CD4-positive, alpha-beta T cell (primary cell): Measurements from ENCODE around the gene MARCHF3. TPM values are rescaled to one million over a fixed set of nuclear protein-coding genes. Genes with fewer than 3 reads are reported as not detected.

Experiments
- ATAC-seq: fragments of 200-7000 bp; cut with Tn5 transposase; one replicate; pipeline ENCODE4 v1.10.0; 2022; ENCODE audit warnings: mild to moderate bottlenecking; ENCODE audit not compliant: poor library complexity
- CTCF ChIA-PET: fragments of 350-600 bp; sonication (Branson Sonifier 250); formaldehyde crosslinking; loops from one replicate; lab custom pipeline; 2021; ENCODE audit warnings: antibody characterized with exemption, inconsistent platforms; lab: Charles Lee
- POLR2A ChIA-PET: fragments of 350-600 bp; sonication (Branson Sonifier 250); formaldehyde crosslinking; loops from one replicate; lab custom pipeline; 2021; ENCODE audit warnings: antibody characterized with exemption, inconsistent platforms; lab: Charles Lee
- DNase-seq, 14 experiments: peaks; one replicate each; pipeline ENCODE4 v3.0.0-alpha.2; 2013 to 2020; ENCODE audit warnings: mixed read lengths in 2 of 14
- H3K27ac ChIP-seq, 2 donors: one replicate each; pipeline versions ENCODE4 v1.5.1 to v1.7.0; 2013; ENCODE audit warnings: low read length in 2 of 2, low read depth in 1 of 2, mild to moderate bottlenecking in 1 of 2
- H3K27me3 ChIP-seq, 2 experiments: 1 replicate in 1 of 2; 2 replicates in 1 of 2; pipeline versions ENCODE4 v1.6.1 to v1.7.0; 2013; ENCODE audit warnings: low read length in 2 of 2, control low read depth in 1 of 2, mild to moderate bottlenecking in 1 of 2, moderate library complexity in 1 of 2; ENCODE audit not compliant: insufficient read depth in 2 of 2, control insufficient read depth in 1 of 2
- H3K36me3 ChIP-seq: one replicate; pipeline ENCODE4 v1.6.1; 2013; ENCODE audit warnings: low read length, control low read depth; ENCODE audit not compliant: insufficient read depth
- H3K4me1 ChIP-seq: one replicate; pipeline ENCODE4 v1.6.1; 2013; ENCODE audit warnings: low read length, control low read depth; ENCODE audit not compliant: insufficient read depth
- H3K4me3 ChIP-seq: one replicate; pipeline ENCODE4 v1.5.1; 2013; ENCODE audit warnings: mild to moderate bottlenecking, low read length, moderate library complexity
- H3K9me3 ChIP-seq, 2 experiments: 1 replicate in 1 of 2; 2 replicates in 1 of 2; pipeline versions ENCODE4 v1.6.1 to v1.7.0; 2013; ENCODE audit warnings: low read length in 2 of 2, mild to moderate bottlenecking in 2 of 2, control low read depth in 1 of 2, moderate library complexity in 1 of 2; ENCODE audit not compliant: control insufficient read depth in 1 of 2, insufficient read depth in 1 of 2
- H3K27ac Mint-ChIP-seq: one replicate; pipeline ENCODE4 v1.8.0; 2020; ENCODE audit warnings: mixed read lengths
- H3K27me3 Mint-ChIP-seq: one replicate; pipeline ENCODE4 v1.8.0; 2021; ENCODE audit warnings: mixed read lengths
- H3K36me3 Mint-ChIP-seq: one replicate; pipeline ENCODE4 v1.8.0; 2021; ENCODE audit warnings: low read depth, mixed read lengths
- H3K4me1 Mint-ChIP-seq: one replicate; pipeline ENCODE4 v1.8.0; 2021; ENCODE audit warnings: low read depth, mixed read lengths
- H3K4me3 Mint-ChIP-seq: one replicate; pipeline ENCODE4 v1.8.0; 2020; ENCODE audit warnings: mild to moderate bottlenecking, mixed read lengths
- H3K9me3 Mint-ChIP-seq: one replicate; pipeline ENCODE4 v1.8.0; 2020; ENCODE audit warnings: mixed read lengths
- CTCF ChIP-seq: fragments of 200-600 bp; IDR thresholded peaks from one replicate; pipeline ENCODE4 v1.8.0; 2022; ENCODE audit warnings: antibody characterized with exemption, mild to moderate bottlenecking
- intact Hi-C, 2 experiments: fragments of 100-400 bp; cut with DNase I in 1 of 2; cut with micrococcal nuclease in 1 of 2; formaldehyde crosslinking; loops; one replicate each; pipeline versions ENCODE4 v1.15.1 to v1.9.0; 2023 to 2025; cut with DNase I, micrococcal nuclease
- total RNA-seq, 174 experiments: library from RNA in 2 of 174; stranded (reverse) in 2 of 174; gene quantifications; one replicate each; pipeline ENCODE4 v1.2.3 and lab custom pipeline; 2021 to 2026

The MARCHF3 gene
- total RNA-seq, 2 experiments from 2014 or later = 5.2 to 6.2 TPM

GRCh38 chr5:126875303-126875785, 155.0 kb downstream of the MARCHF3 start:
- Histone ChIP-seq H3K27me3 (no peaks in the 10 kb centered on the region), H3K4me1 (no peaks in the 10 kb centered on the region), H3K4me3 (no peak overlapping the region), H3K27ac (no peak overlapping the region), H3K36me3 (peaks cover 2% of the 10 kb centered on the region), H3K9me3 (no peaks in the 10 kb centered on the region)
- H3K36me3 Mint-ChIP-seq = no peaks in the 10 kb centered on the region
- ATAC-seq = no peak
- intact Hi-C loops = no loop called here
- POLR2A ChIA-PET = interaction anchor here (1.3 kb wide), 1 partner anchor 156 kb away, joined by 3 read pairs; no protein-coding TSS in a partner anchor
- TF ChIP-seq CTCF = no peak
- CTCF ChIA-PET = no interaction called here
- no peaks in the 10 kb centered on the region for H3K4me1 Mint-ChIP-seq
- no peak for DNase-seq
- no peak overlapping the region for H3K27ac Mint-ChIP-seq
- no peak overlapping the region for H3K4me3 Mint-ChIP-seq
- H3K9me3 Mint-ChIP-seq = no peaks in the 10 kb centered on the region
- H3K27me3 Mint-ChIP-seq = no peaks in the 10 kb centered on the region

DNA sequence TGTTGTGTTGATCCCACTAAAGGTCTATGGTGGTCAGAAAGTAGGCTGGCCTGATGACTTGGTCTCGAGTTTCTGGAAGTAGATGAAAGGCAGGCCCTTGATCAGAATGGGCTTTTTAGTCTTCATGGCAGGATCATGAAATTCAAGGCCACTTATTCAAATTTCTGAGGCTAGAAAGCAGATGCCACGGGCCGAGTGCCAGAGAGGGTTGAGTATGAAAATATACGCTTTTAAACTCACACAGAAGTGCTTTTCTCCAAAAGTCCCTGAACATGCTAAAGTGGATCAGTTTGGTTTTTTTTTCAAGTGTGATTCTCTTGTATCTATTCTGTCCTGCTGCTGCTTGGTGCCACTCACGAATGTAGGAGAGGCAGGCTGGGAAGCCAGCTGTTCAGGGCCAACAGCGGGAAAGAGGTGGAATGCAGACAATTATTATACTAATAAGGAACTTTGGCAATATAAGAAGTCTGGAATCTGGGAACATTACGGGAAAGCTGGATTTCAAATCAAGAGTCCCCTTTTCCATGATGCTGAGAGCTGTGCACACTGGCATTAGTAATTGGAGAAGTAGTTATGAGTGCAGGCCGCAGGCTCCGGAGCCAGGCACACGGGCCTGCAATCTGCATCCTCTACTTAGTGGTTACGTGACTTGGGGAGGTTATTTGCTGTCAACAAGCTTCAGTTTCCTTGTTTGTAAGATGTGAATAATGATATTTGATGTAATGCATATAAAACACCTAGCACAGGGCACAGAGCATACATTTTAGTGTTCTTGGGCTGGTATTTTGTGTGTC, 157.6 kb downstream of the MARCHF3 start:
- peaks cover 13% of the 10 kb centered on the region for H3K4me1 Mint-ChIP-seq
- Histone ChIP-seq H3K4me1 (peaks cover 8% of the 10 kb centered on the region), H3K36me3 (peaks cover 2% of the 10 kb centered on the region), H3K4me3 (no peak overlapping the region), H3K27me3 (no peaks in the 10 kb centered on the region), H3K9me3 (no peaks in the 10 kb centered on the region), H3K27ac (no peak overlapping the region)
- TF ChIP-seq CTCF = no peak
- intact Hi-C loops = no loop called here
- ATAC-seq (no peak), DNase-seq (no peak)
- H3K27me3 Mint-ChIP-seq = no peaks in the 10 kb centered on the region
- H3K4me3 Mint-ChIP-seq = no peak overlapping the region
- H3K9me3 Mint-ChIP-seq = no peaks in the 10 kb centered on the region
- POLR2A ChIA-PET = no interaction called here
- no peak overlapping the region for H3K27ac Mint-ChIP-seq
- CTCF ChIA-PET = interaction anchor here (0.7 kb wide), 1 partner anchor 1013 kb away, joined by 3 read pairs; no protein-coding TSS in a partner anchor
- no peaks in the 10 kb centered on the region for H3K36me3 Mint-ChIP-seq

GRCh38 chr5:126871441-126871840, 158.9 kb downstream of the MARCHF3 start:
- no peaks in the 10 kb centered on the region for H3K36me3 Mint-ChIP-seq

More at GRCh38 chr5:126871441-126871840, 158.9 kb downstream of the MARCHF3 start:
- H3K4me1 ChIP-seq = peaks cover 8% of the 10 kb centered on the region
- no peak for TF ChIP-seq CTCF
- ChIA-PET POLR2A (no interaction called here), CTCF (no interaction called here)
- no peak overlapping the region for H3K27ac ChIP-seq
- no peaks in the 10 kb centered on the region for H3K9me3 ChIP-seq
- Mint-ChIP-seq H3K27me3 (no peaks in the 10 kb centered on the region), H3K4me1 (peaks cover 16% of the 10 kb centered on the region), H3K9me3 (no peaks in the 10 kb centered on the region), H3K27ac (no peak overlapping the region), H3K4me3 (no peak overlapping the region)
- H3K36me3 ChIP-seq = no peaks in the 10 kb centered on the region
- no peaks in the 10 kb centered on the region for H3K27me3 ChIP-seq
- intact Hi-C loops = no loop called here
- DNase-seq (no peak), ATAC-seq (no peak)
- no peak overlapping the region for H3K4me3 ChIP-seq
